Thyroid gland (tissue), 4 donors: ENCODE data around the gene ZNF692. TPM values are rescaled to one million over a fixed set of nuclear protein-coding genes. Genes with fewer than 3 reads are reported as not detected.

Experiments used
- DNase-seq, 2 donors: peaks; one replicate each; pipeline ENCODE4 v3.0.0-alpha.2; 2019
- H3K27ac ChIP-seq, 3 donors: fragments of 200-600 bp; sonication (generic); 1 replicate in 2 of 3; 2 replicates in 1 of 3; pipeline ENCODE4 v1.5.1; 2016 to 2019; ENCODE audit warnings: mild to moderate bottlenecking in 1 of 3, moderate library complexity in 1 of 3
- H3K27me3 ChIP-seq: fragments of 200-600 bp; sonication (generic); one replicate; pipeline ENCODE4 v1.5.1; 2019
- H3K36me3 ChIP-seq, 2 donors: fragments of 200-600 bp; sonication (generic); one replicate each; pipeline ENCODE4 v1.5.1; 2016 to 2019
- H3K4me1 ChIP-seq, 2 donors: fragments of 200-600 bp; sonication (generic); one replicate each; pipeline ENCODE4 v1.5.1; 2017 to 2019
- H3K4me3 ChIP-seq, 3 donors: fragments of 200-600 bp; sonication (generic); replicated peaks in 1 of 3; 1 replicate in 2 of 3; 2 replicates in 1 of 3; pipeline ENCODE4 v1.5.1; 2016; ENCODE audit warnings: mild to moderate bottlenecking in 1 of 3
- H3K9me3 ChIP-seq: fragments of 200-600 bp; sonication (generic); one replicate; pipeline ENCODE4 v1.5.1; 2017
- CTCF ChIP-seq, 6 experiments: fragments of 200-600 bp in 3 of 6; fragments of 450-650 bp in 3 of 6; sonication (generic) in 3 of 6; IDR thresholded peaks; one replicate each; pipeline ENCODE4 v1.5.1; 2016 to 2019; ENCODE audit warnings: antibody characterized with exemption in 6 of 6, mild to moderate bottlenecking in 2 of 6, inconsistent platforms in 1 of 6, moderate library complexity in 1 of 6
- POLR2A ChIP-seq, 2 donors: fragments of 450-650 bp; IDR thresholded peaks; one replicate each; pipeline ENCODE4 v1.6.1; 2017; ENCODE audit warnings: antibody characterized with exemption in 2 of 2, mild to moderate bottlenecking in 2 of 2, moderate library complexity in 1 of 2
- WGBS, 2 donors: methylation state at CpG; one replicate each; pipeline ENCODE4 v1.1.5; 2017; 5-methylcytosine and 5-hydroxymethylcytosine counted together
- intact Hi-C: fragments of 100-400 bp; cut with DNase I; formaldehyde crosslinking; loops from one replicate; pipeline ENCODE4 v1.15.1; 2023
- microRNA-seq: library from miRNA; unstranded; fragments of <30 nt; microRNA quantifications from one replicate; pipeline ENCODE4, GENCODE V29; 2016
- small RNA-seq: library from RNA; depleted of rRNA; stranded (forward); fragments of <200 nt; gene quantifications from one replicate; pipeline ENCODE3, GENCODE V24; 2016
- total RNA-seq, 4 donors: library from RNA; depleted of rRNA; stranded (reverse); fragments of >200 nt; gene quantifications; one replicate each; pipeline ENCODE4 v1.2.3, GENCODE V29; 2016

Gene ZNF692
- total RNA-seq, 4 donors from 2014 or later = 17.2 to 59.7 (median 34.1) TPM

GRCh38 chr1:248800459-248800858 lies 58.4 kb downstream of the ZNF692 start:
- intact Hi-C loops = no loop called here
- no peaks in the 10 kb centered on the region for H3K27me3 ChIP-seq
- WGBS, 2 donors = 73 to 84% methylated on average over 3 of the region's 3 CpGs

More at GRCh38 chr1:248800459-248800858, 58.4 kb downstream of the ZNF692 start:
- Histone ChIP-seq H3K27ac (no peak overlapping the region), H3K9me3 (no peaks in the 10 kb centered on the region), H3K4me3 (no peak overlapping the region), H3K36me3 (no peaks in the 10 kb centered on the region), H3K4me1 (no peaks in the 10 kb centered on the region)
- no peak for TF ChIP-seq POLR2A (IDR thresholded peaks at IDR 0.05)
- TF ChIP-seq CTCF (IDR thresholded peaks at IDR 0.05) = no peak
- DNase-seq = no peak

Small RNAs within 50 kb of the gene (microRNA-seq; reads per million reads assigned to microRNA genes)
- gene MIR3124 = 4.4 reads per million, percentile 8 among the genes with 10 or more reads in this experiment

Small RNAs within 50 kb of the gene (small RNA-seq; reads per million reads assigned to genes)
- gene MIR3124 = not detected

Other genes starting within 250 kb of the ZNF692 start
- not detected for gene OR2T11, start 224.0 kb downstream of the ZNF692 start, total RNA-seq
- gene OR2T35, start 213.8 kb downstream of the ZNF692 start, total RNA-seq = not detected
- gene OR2T27, start 203.6 kb downstream of the ZNF692 start, total RNA-seq = not detected
- gene OR14I1, start 156.3 kb downstream of the ZNF692 start, total RNA-seq = not detected
- not detected for gene LYPD8, start 103.3 kb downstream of the ZNF692 start, total RNA-seq
- 10 to 100 TPM; 25.2 to 32.0 (median 30.0) TPM for gene SH3BP5L, start 33.2 kb downstream of the ZNF692 start, total RNA-seq
- gene ZNF672, start 20.9 kb downstream of the ZNF692 start, total RNA-seq = 10 to 100 TPM; 43.5 to 82.2 (median 53.7) TPM
- 10 to 100 TPM; 10.0 to 20.3 (median 14.4) TPM for gene PGBD2, start 47.1 kb upstream of the ZNF692 start, total RNA-seq